B cell (primary cell): ENCODE data around the gene TXNRD1. TPM values are rescaled to one million over a fixed set of nuclear protein-coding genes. Genes with fewer than 3 reads are reported as not detected.

ENCODE experiments used
- ATAC-seq: fragments of 200-7000 bp; cut with Tn5 transposase; one replicate; pipeline ENCODE4 v1.10.0; 2021; ENCODE audit warnings: low read depth, mild to moderate bottlenecking, moderate number of reproducible peaks, moderate library complexity
- CTCF ChIA-PET: fragments of 350-600 bp; sonication (Branson Sonifier 250); formaldehyde crosslinking; loops from one replicate; lab custom pipeline; 2021; ENCODE audit warnings: antibody characterized with exemption, inconsistent platforms; lab: Charles Lee
- POLR2A ChIA-PET: fragments of 350-600 bp; sonication (Branson Sonifier 250); formaldehyde crosslinking; loops from one replicate; lab custom pipeline; 2021; ENCODE audit warnings: antibody characterized with exemption; lab: Charles Lee
- DNase-seq: peaks from one replicate; pipeline ENCODE4 v3.0.0; 2013
- H2AFZ ChIP-seq: 2 replicates; pipeline ENCODE4 v1.6.1; 2012; ENCODE audit warnings: mild to moderate bottlenecking, low read depth, low read length; ENCODE audit not compliant: insufficient read depth, poor library complexity, severe bottlenecking
- H3K27ac ChIP-seq, 2 donors: 1 replicate in 1 of 2; 2 replicates in 1 of 2; pipeline ENCODE4 v1.5.1; 2012 to 2013; ENCODE audit warnings: low read length in 2 of 2, mild to moderate bottlenecking in 2 of 2, moderate library complexity in 1 of 2
- H3K27me3 ChIP-seq, 4 experiments: fragments of 200-600 bp in 1 of 4; sonication (generic) in 1 of 4; replicated peaks in 1 of 4; 1 replicate in 2 of 4; 2 replicates in 2 of 4; pipeline versions ENCODE4 v1.6.1 to v1.7.0; 2013 to 2016; ENCODE audit warnings: low read length in 3 of 4, mild to moderate bottlenecking in 2 of 4, mixed read lengths in 1 of 4, moderate library complexity in 1 of 4; ENCODE audit not compliant: insufficient read depth in 4 of 4, control insufficient read depth in 3 of 4; ENCODE audit errors: control extremely low read depth in 1 of 4
- H3K36me3 ChIP-seq, 2 experiments: replicated peaks in 1 of 2; 1 replicate in 1 of 2; 2 replicates in 1 of 2; pipeline versions ENCODE4 v1.6.1 to v1.7.1; 2013; ENCODE audit warnings: low read length in 1 of 2; ENCODE audit not compliant: insufficient read depth in 2 of 2, control insufficient read depth in 1 of 2; ENCODE audit errors: control extremely low read depth in 1 of 2, extremely low read depth in 1 of 2
- H3K4me1 ChIP-seq, 2 donors: fragments of 200-600 bp in 1 of 2; sonication (generic) in 1 of 2; 1 replicate in 1 of 2; 2 replicates in 1 of 2; pipeline versions ENCODE4 v1.5.1 to v1.6.1; 2013 to 2017; ENCODE audit warnings: low read length in 2 of 2; ENCODE audit not compliant: control insufficient read depth in 2 of 2, insufficient read depth in 2 of 2
- H3K4me2 ChIP-seq: replicated peaks from 2 replicates; pipeline ENCODE3; 2012; ENCODE audit warnings: mild to moderate bottlenecking, low read depth, low read length; ENCODE audit not compliant: poor library complexity, severe bottlenecking
- H3K4me3 ChIP-seq, 5 experiments: fragments of 200-600 bp in 1 of 5; sonication (generic) in 1 of 5; 1 replicate in 3 of 5; 2 replicates in 2 of 5; pipeline versions ENCODE4 v1.5.1 to v1.7.0; 2011 to 2016; ENCODE audit warnings: low read length in 4 of 5, mild to moderate bottlenecking in 4 of 5, low read depth in 2 of 5, control low read depth in 1 of 5, moderate library complexity in 1 of 5; ENCODE audit not compliant: insufficient read depth in 1 of 5; ENCODE audit errors: control extremely low read depth in 1 of 5, extremely low read depth in 1 of 5
- H3K79me2 ChIP-seq: fragments of 200-600 bp; sonication (generic); one replicate; pipeline ENCODE4 v1.6.0; 2016; ENCODE audit warnings: low read length; ENCODE audit not compliant: control insufficient read depth, insufficient read depth
- H3K9ac ChIP-seq: fragments of 200-600 bp; sonication (generic); 2 replicates; pipeline ENCODE4 v1.6.1; 2017; ENCODE audit warnings: mild to moderate bottlenecking, low read length, moderate library complexity
- H3K9me3 ChIP-seq, 3 donors: one replicate each; pipeline versions ENCODE4 v1.6.1 to v1.7.1; 2013; ENCODE audit warnings: low read length in 2 of 3; ENCODE audit not compliant: control insufficient read depth in 2 of 3, insufficient read depth in 1 of 3; ENCODE audit errors: control extremely low read depth in 1 of 3
- H4K20me1 ChIP-seq: 2 replicates; pipeline ENCODE4 v1.6.0; 2012; ENCODE audit warnings: mild to moderate bottlenecking, low read length; ENCODE audit not compliant: insufficient read depth, control insufficient read depth, poor library complexity, severe bottlenecking
- H3K27ac Mint-ChIP-seq: one replicate; pipeline ENCODE4 v1.8.0; 2021; ENCODE audit warnings: mixed read lengths
- H3K27me3 Mint-ChIP-seq: one replicate; pipeline ENCODE4 v1.8.0; 2021; ENCODE audit warnings: mixed read lengths
- H3K4me1 Mint-ChIP-seq: one replicate; pipeline ENCODE4 v1.8.0; 2021; ENCODE audit warnings: mixed read lengths
- H3K4me3 Mint-ChIP-seq: one replicate; pipeline ENCODE4 v1.8.0; 2021; ENCODE audit warnings: mixed read lengths
- H3K9me3 Mint-ChIP-seq: one replicate; pipeline ENCODE4 v1.8.0; 2022; ENCODE audit warnings: mixed read lengths; ENCODE audit not compliant: insufficient read depth
- CTCF ChIP-seq: fragments of 200-600 bp; IDR thresholded peaks from one replicate; pipeline ENCODE4 v1.8.0; 2022; ENCODE audit warnings: antibody characterized with exemption, mild to moderate bottlenecking
- EZH2 ChIP-seq: IDR thresholded peaks from 2 replicates; pipeline ENCODE4 v1.6.1; 2012; ENCODE audit warnings: borderline replicate concordance, low read depth, mild to moderate bottlenecking, moderate library complexity, low read length; ENCODE audit not compliant: insufficient read depth, poor library complexity, severe bottlenecking
- WGBS: methylation state at CpG from one replicate; pipeline ENCODE4 v1.1.5; 2013; ENCODE audit warnings: missing lambda C conversion rate; ENCODE audit not compliant: insufficient coverage; 5-methylcytosine and 5-hydroxymethylcytosine counted together
- intact Hi-C: fragments of 100-400 bp; cut with micrococcal nuclease; formaldehyde crosslinking; loops from one replicate; pipeline ENCODE4 v1.10.0; 2022
- polyA plus RNA-seq: library from polyadenylated mRNA; depleted of rRNA; stranded (reverse); fragments of >200 nt; gene quantifications from 2 replicates; pipeline ENCODE4 v1.2.3, GENCODE V29; 2012
- total RNA-seq, 2 donors: library from RNA; stranded (reverse); fragments of 120-200 nt in 1 of 2; gene quantifications; 1 replicate in 1 of 2; 2 replicates in 1 of 2; pipeline versions ENCODE4 v1.2.3 to v1.2.4, GENCODE V29; 2013 to 2022

Gene TXNRD1
- total and polyA plus RNA-seq, 2 donors (not counting 1 experiment from before 2014, with no cell fraction given): 10.1 to 44.6 TPM

GRCh38 chr12:104304261-104305009, 88.9 kb downstream of the TXNRD1 start:
- Histone ChIP-seq H4K20me1 (peaks cover 24% of the 10 kb centered on the region), H2AFZ (peak overlapping the region; percentile 89), H3K9ac (peak overlapping the region; percentile 72), H3K27me3 (no peaks in the 10 kb centered on the region), H3K79me2 (peaks cover 53% of the 10 kb centered on the region), H3K4me3 (peak overlapping the region in 4 of 5 experiments; percentile 49 to 74 (median 68)), H3K4me2 (peak overlapping the region; percentile 78), H3K27ac (peak overlapping the region; percentile 54 to 74), H3K9me3 (no peaks in the 10 kb centered on the region), H3K36me3 (no peaks in the 10 kb centered on the region), H3K4me1 (peaks cover 15 to 19% of the 10 kb centered on the region in 2 donors)
- no peaks in the 10 kb centered on the region for H3K27me3 Mint-ChIP-seq
- CTCF ChIA-PET: interaction anchor here (0.7 to 3.3 kb wide), 5 partner anchors 8 to 510 kb away, joined by 3 to 24 read pairs (median 5); partner anchors contain the start of gene TXNRD1
- ATAC-seq: no peak
- peak overlapping the region; percentile 86 for H3K27ac Mint-ChIP-seq
- H3K4me3 Mint-ChIP-seq: peak overlapping the region; percentile 89
- TF ChIP-seq EZH2 (no peak), CTCF (no peak)
- H3K9me3 Mint-ChIP-seq: no peaks in the 10 kb centered on the region
- peaks cover 52% of the 10 kb centered on the region for H3K4me1 Mint-ChIP-seq
- WGBS: 95% methylated on average over 8 of the region's 10 CpGs
- DNase-seq: no peak
- POLR2A ChIA-PET: interaction anchor here (0.5 to 3.5 kb wide), 4 partner anchors 16 to 803 kb away, joined by 3 to 22 read pairs (median 4); partner anchors contain the start of genes NFYB and WASHC4
- intact Hi-C loops: loop anchor here (2.0 to 5.0 kb wide), 3 partner anchors 167 to 462 kb away; partner anchors contain the start of genes NFYB and NT5DC3

- Mint-ChIP-seq H3K4me1 (peaks cover 46% of the 10 kb centered on the region), H3K27me3 (no peaks in the 10 kb centered on the region), H3K9me3 (no peaks in the 10 kb centered on the region), H3K27ac (no peak overlapping the region), H3K4me3 (no peak overlapping the region)
- Histone ChIP-seq H2AFZ (no peak overlapping the region), H3K4me1 (peaks cover 15 to 19% of the 10 kb centered on the region in 2 donors), H3K9ac (no peak overlapping the region), H3K27me3 (no peaks in the 10 kb centered on the region), H3K4me2 (no peak overlapping the region), H3K36me3 (no peaks in the 10 kb centered on the region), H4K20me1 (peaks cover 24% of the 10 kb centered on the region), H3K4me3 (no peak overlapping the region), H3K27ac (no peak overlapping the region), H3K9me3 (no peaks in the 10 kb centered on the region), H3K79me2 (peaks cover 53% of the 10 kb centered on the region)
- DNase-seq (no peak), ATAC-seq (no peak)
- no peak for TF ChIP-seq CTCF
- TF ChIP-seq EZH2: no peak
- POLR2A ChIA-PET: no interaction called here
- CTCF ChIA-PET: interaction anchor here (1.0 kb wide), 1 partner anchor 16 kb away, joined by 4 read pairs; no protein-coding TSS in a partner anchor
- intact Hi-C loops: loop anchor here (2.0 kb wide), 1 partner anchor 243 kb away; no protein-coding TSS in a partner anchor
- WGBS: 70% methylated on average over 1 of the region's 2 CpGs
Observed at GRCh38 chr12:104305349-104305748, 89.8 kb downstream of the TXNRD1 start.
